HG03469 (cell line): ENCODE measurements around the gene MYO16.

ENCODE experiments used
- ATAC-seq: cut with Tn5 transposase; IDR thresholded peaks from one replicate; pipeline ENCODE4 v1.9.1; 2021; ENCODE audit warnings: mild to moderate bottlenecking, moderate library complexity, moderate number of reproducible peaks; ENCODE audit not compliant: unreplicated experiment

Gene MYO16

GRCh38 chr13:108662528-108662927 lies 33.1 kb downstream of the MYO16 start:
- no peak for ATAC-seq

GRCh38 chr13:108663710-108664109 lies 34.3 kb downstream of the MYO16 start:
- ATAC-seq, result no peak

- no peak for ATAC-seq
Measured at GRCh38 chr13:108667205-108667604, 37.8 kb downstream of the MYO16 start.

- ATAC-seq, result no peak
Measured at GRCh38 chr13:108669381-108669780, 40.0 kb downstream of the MYO16 start.

GRCh38 chr13:108674346-108674745 lies 44.9 kb downstream of the MYO16 start:
- no peak for ATAC-seq

GRCh38 chr13:108674771-108675170 lies 45.4 kb downstream of the MYO16 start:
- no peak for ATAC-seq

GRCh38 chr13:108676620-108677019 lies 47.2 kb downstream of the MYO16 start:
- ATAC-seq, result no peak

GRCh38 chr13:108677806-108678205 lies 48.4 kb downstream of the MYO16 start:
- no peak for ATAC-seq

GRCh38 chr13:108680011-108680410 lies 50.6 kb downstream of the MYO16 start:
- ATAC-seq, result no peak

GRCh38 chr13:108681986-108682575 lies 52.7 kb downstream of the MYO16 start:
- no peak for ATAC-seq

- no peak for ATAC-seq
Measured at GRCh38 chr13:108682714-108683113, 53.3 kb downstream of the MYO16 start.

- ATAC-seq, result no peak
Measured at GRCh38 chr13:108686027-108686426, 56.6 kb downstream of the MYO16 start.

GRCh38 chr13:108690726-108691125 lies 61.3 kb downstream of the MYO16 start:
- no peak for ATAC-seq

GRCh38 chr13:108700422-108701170 lies 71.2 kb downstream of the MYO16 start:
- no peak for ATAC-seq

- no peak for ATAC-seq
Measured at GRCh38 chr13:108702171-108702570, 72.8 kb downstream of the MYO16 start.

- ATAC-seq, result no peak
Measured at GRCh38 chr13:108705031-108705430, 75.6 kb downstream of the MYO16 start.

GRCh38 chr13:108707584-108707983 lies 78.2 kb downstream of the MYO16 start:
- no peak for ATAC-seq

- no peak for ATAC-seq
Measured at GRCh38 chr13:108708921-108709320, 79.5 kb downstream of the MYO16 start.

- no peak for ATAC-seq
Measured at GRCh38 chr13:108711386-108711785, 82.0 kb downstream of the MYO16 start.

GRCh38 chr13:108725471-108725870 lies 96.1 kb downstream of the MYO16 start:
- no peak for ATAC-seq

- no peak for ATAC-seq
Measured at GRCh38 chr13:108728370-108728769, 99.0 kb downstream of the MYO16 start.

- ATAC-seq, result no peak
Measured at GRCh38 chr13:108733022-108733560, 103.7 kb downstream of the MYO16 start.
